Heart right ventricle (tissue), 16 donors: Measurements from ENCODE around the gene AMOTL2. TPM values are rescaled to one million over a fixed set of nuclear protein-coding genes. Genes with fewer than 3 reads are reported as not detected.

Experiments used
- ATAC-seq, 8 donors: fragments of 200-7000 bp; cut with Tn5 transposase; one replicate each; pipeline ENCODE4 v1.9.1; 2020; ENCODE audit warnings: mild to moderate bottlenecking in 8 of 8, moderate library complexity in 8 of 8, moderate number of reproducible peaks in 1 of 8
- DNase-seq, 2 donors: peaks; one replicate each; pipeline ENCODE4 v3.0.0-alpha.2; 2020
- H3K27ac ChIP-seq, 10 donors: fragments of 200-600 bp; sonication (generic) in 2 of 10; one replicate each; pipeline versions ENCODE4 v1.5.0 to v1.8.0; 2020 to 2022; ENCODE audit warnings: mild to moderate bottlenecking in 3 of 10
- H3K27me3 ChIP-seq, 7 donors: fragments of 200-600 bp; one replicate each; pipeline ENCODE4 v1.8.0; 2021 to 2022; ENCODE audit warnings: mild to moderate bottlenecking in 2 of 7
- H3K36me3 ChIP-seq, 9 donors: fragments of 200-600 bp; sonication (generic) in 1 of 9; one replicate each; pipeline versions ENCODE4 v1.5.0 to v1.8.0; 2020 to 2022; ENCODE audit warnings: mild to moderate bottlenecking in 2 of 9
- H3K4me1 ChIP-seq, 9 donors: fragments of 200-600 bp; sonication (generic) in 1 of 9; one replicate each; pipeline versions ENCODE4 v1.5.0 to v1.8.0; 2020 to 2022; ENCODE audit warnings: mild to moderate bottlenecking in 4 of 9
- H3K4me3 ChIP-seq, 10 donors: fragments of 200-600 bp; sonication (generic) in 2 of 10; one replicate each; pipeline versions ENCODE4 v1.5.0 to v1.8.0; 2020 to 2022; ENCODE audit warnings: mild to moderate bottlenecking in 7 of 10, moderate library complexity in 2 of 10
- H3K9me3 ChIP-seq, 11 donors: fragments of 200-600 bp in 10 of 11; sonication (generic) in 2 of 11; one replicate each; pipeline versions ENCODE4 v1.5.0 to v1.8.0; 2013 to 2022; ENCODE audit warnings: mild to moderate bottlenecking in 2 of 11, control low read depth in 1 of 11, moderate library complexity in 1 of 11
- WGBS, 2 donors: extraction: QIAGEN DNeasy Blood & Tissue Kit; methylation state at CpG; one replicate each; pipeline ENCODE4 v1.1.7; 2013; ENCODE audit warnings: inconsistent platforms in 1 of 2; 5-methylcytosine and 5-hydroxymethylcytosine counted together
- intact Hi-C, 10 donors: fragments of 100-400 bp; cut with DNase I; formaldehyde crosslinking; loops; one replicate each; pipeline versions ENCODE4 v1.11.1 to v1.14.2; 2022
- polyA plus RNA-seq, 2 donors: library from polyadenylated mRNA; stranded (reverse); fragments of 200-250 nt; gene quantifications; one replicate each; pipeline ENCODE4 v1.2.3, GENCODE V29; 2013
- total RNA-seq, 10 donors: library from RNA; stranded (reverse); fragmentation: NEBNext Ultra II Directional in 3 of 10; extraction: Animal tissue kit (Norgen Biotek cat#: 25700) in 3 of 10; gene quantifications; one replicate each; pipeline versions ENCODE4 v1.2.1 to v1.2.4, GENCODE V29; 2021 to 2023
- TF ChIP-seq, protein P1 (sequence below), 9 donors: fragments of 200-600 bp; sonication (generic) in 2 of 9; IDR thresholded peaks; one replicate each; pipeline versions ENCODE4 v1.5.0 to v1.8.0; 2021 to 2022; ENCODE audit warnings: antibody characterized with exemption in 9 of 9, mild to moderate bottlenecking in 5 of 9, moderate library complexity in 1 of 9
- donor health status: Arrhythmogenic right ventricular cardiomyopathy.
- donor health status: ischemic (EF 13 %, LVEDD 7.1; RV severe dilation, severe dysfunction).
- donor health status: healthy with polysubstance abuse.
- donor health status: DM: no; HTN: yes; CAD: no.
- donor health status: DM: no; HTN: no; CAD: no.
- donor health status: ischemic (EF 25% LVEDD 6.9; RV normal size, moderate dysfunction).
- donor health status: ischemic (EF 25% LVEDD 5.7; RV mildly dilated, moderate dysfunction).
- donor health status: healthy.
- donor health status: DM: yes; HTN: yes; CAD: no.
- donor health status: Ischemic cardiomyopathy.
- donor health status: ischemic (EF 35%, LVEDD 5.7; RV mildly dilated, moderate dysfunction).
- donor health status: nonischemic (EF 11% LVEDD 7.7; RV severe dilation, severe dysfunction).
- donor health status: DM: yes; HTN: yes; CAD: no.
- donor health status: PGD.
- donor health status: ischemic (EF 29% LVEDD 5.4; RV normal size, mild dysfunction).
- donor health status: nonischemic (EF 23%, LVEDD 6.1; RV moderate dilation, normal function).

The AMOTL2 gene
- total and polyA plus RNA-seq, 12 donors = 18.7 to 96.6 (median 54.1) TPM

DNA sequence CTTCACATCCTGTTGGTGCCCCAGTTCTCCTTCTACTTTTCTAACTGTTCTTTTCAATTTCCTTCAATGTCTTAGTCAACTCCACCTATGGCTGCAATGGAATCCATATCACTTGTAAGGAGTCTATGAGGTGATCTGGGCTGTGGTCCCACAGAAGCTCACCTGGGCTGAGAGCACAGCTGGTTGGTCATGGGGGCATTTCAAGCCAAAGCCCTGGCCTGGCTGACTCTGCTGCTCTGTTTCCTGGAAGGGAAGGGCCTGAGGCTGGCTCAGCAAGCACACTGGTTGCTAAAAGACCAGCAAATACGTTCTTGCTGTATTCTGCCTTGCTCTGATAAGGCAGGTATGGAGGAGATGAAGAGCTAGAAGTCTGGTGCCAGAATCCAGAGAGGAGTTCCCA lies 29.0 kb downstream of the AMOTL2 start:
- intact Hi-C loops = no loop called here
- Histone ChIP-seq H3K4me3 (no peak overlapping the region), H3K27me3 (no peaks in the 10 kb centered on the region), H3K27ac (no peak overlapping the region), H3K36me3 (no peaks in the 10 kb centered on the region), H3K4me1 (peaks cover 0 to 18% (median 6%) of the 10 kb centered on the region in 9 donors), H3K9me3 (peaks cover 0 to 21% (median 12%) of the 10 kb centered on the region in 11 donors)
- 64 to 67% methylated on average over 1 of the region's 1 CpG for WGBS, 2 donors
- TF ChIP-seq, protein P1, sequence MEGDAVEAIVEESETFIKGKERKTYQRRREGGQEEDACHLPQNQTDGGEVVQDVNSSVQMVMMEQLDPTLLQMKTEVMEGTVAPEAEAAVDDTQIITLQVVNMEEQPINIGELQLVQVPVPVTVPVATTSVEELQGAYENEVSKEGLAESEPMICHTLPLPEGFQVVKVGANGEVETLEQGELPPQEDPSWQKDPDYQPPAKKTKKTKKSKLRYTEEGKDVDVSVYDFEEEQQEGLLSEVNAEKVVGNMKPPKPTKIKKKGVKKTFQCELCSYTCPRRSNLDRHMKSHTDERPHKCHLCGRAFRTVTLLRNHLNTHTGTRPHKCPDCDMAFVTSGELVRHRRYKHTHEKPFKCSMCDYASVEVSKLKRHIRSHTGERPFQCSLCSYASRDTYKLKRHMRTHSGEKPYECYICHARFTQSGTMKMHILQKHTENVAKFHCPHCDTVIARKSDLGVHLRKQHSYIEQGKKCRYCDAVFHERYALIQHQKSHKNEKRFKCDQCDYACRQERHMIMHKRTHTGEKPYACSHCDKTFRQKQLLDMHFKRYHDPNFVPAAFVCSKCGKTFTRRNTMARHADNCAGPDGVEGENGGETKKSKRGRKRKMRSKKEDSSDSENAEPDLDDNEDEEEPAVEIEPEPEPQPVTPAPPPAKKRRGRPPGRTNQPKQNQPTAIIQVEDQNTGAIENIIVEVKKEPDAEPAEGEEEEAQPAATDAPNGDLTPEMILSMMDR (IDR thresholded peaks at IDR 0.05) = no peak
- DNase-seq = no peak
- no peak for ATAC-seq

DNA sequence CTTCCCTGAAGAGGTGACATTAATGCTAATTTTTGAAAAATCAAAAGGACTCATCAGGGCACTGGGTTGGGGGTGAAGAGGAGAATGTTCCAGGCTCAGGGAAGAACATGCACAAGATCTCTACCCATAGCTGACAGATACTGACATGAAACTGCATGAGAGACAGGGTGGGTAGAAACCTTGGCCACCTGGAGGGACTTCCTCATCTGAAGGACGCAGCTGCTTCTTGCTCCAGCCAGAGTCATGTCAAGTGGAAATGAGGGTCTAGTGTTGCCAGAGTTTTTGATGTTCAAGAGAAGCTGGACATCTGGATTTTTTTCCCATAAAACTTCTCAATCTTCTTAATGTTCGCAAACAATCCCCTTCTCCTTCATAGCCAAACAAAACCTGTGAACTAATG lies 29.7 kb downstream of the AMOTL2 start:
- H3K27me3 ChIP-seq = no peaks in the 10 kb centered on the region
- no peak for DNase-seq
- intact Hi-C loops = no loop called here
- H3K27ac ChIP-seq = no peak overlapping the region
- TF ChIP-seq, protein P1 (IDR thresholded peaks at IDR 0.05) = no peak
- H3K36me3 ChIP-seq = no peaks in the 10 kb centered on the region
- peaks cover 0 to 18% (median 6%) of the 10 kb centered on the region in 9 donors for H3K4me1 ChIP-seq
- H3K9me3 ChIP-seq = peaks cover 0 to 21% (median 12%) of the 10 kb centered on the region in 11 donors
- H3K4me3 ChIP-seq = no peak overlapping the region
- no peak for ATAC-seq
- WGBS, 2 donors = 78 to 95% methylated on average over 2 of the region's 2 CpGs

DNA sequence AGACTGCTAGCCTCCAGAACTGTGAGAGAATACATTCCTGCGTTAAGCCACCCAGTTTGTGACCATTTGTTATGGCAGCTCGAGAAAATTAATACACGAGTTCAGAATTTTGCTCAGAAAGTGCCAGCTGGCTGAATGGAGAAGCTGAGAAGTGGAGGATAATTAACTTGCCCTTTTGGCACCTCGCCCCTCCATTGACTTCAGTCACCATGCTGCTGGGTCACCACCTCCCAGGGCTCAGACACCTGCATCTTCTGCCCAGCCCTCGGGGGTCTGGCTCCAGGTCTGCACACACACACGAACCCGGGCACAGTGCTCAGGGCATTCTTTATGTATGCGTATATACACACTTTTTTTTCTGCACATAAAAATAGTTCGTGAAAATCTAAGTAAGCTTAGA lies 32.0 kb downstream of the AMOTL2 start:
- WGBS, 2 donors = 94 to 98% methylated on average over 9 of the region's 9 CpGs
- Histone ChIP-seq H3K36me3 (no peaks in the 10 kb centered on the region), H3K27me3 (no peaks in the 10 kb centered on the region), H3K4me1 (peaks cover 0 to 5% (median 1%) of the 10 kb centered on the region in 9 donors), H3K27ac (no peak overlapping the region), H3K9me3 (peaks cover 0 to 17% (median 12%) of the 10 kb centered on the region in 11 donors), H3K4me3 (no peak overlapping the region)
- DNase-seq (no peak), ATAC-seq (no peak)
- intact Hi-C loops = no loop called here
- TF ChIP-seq, protein P1 (IDR thresholded peaks at IDR 0.05) = no peak

DNA sequence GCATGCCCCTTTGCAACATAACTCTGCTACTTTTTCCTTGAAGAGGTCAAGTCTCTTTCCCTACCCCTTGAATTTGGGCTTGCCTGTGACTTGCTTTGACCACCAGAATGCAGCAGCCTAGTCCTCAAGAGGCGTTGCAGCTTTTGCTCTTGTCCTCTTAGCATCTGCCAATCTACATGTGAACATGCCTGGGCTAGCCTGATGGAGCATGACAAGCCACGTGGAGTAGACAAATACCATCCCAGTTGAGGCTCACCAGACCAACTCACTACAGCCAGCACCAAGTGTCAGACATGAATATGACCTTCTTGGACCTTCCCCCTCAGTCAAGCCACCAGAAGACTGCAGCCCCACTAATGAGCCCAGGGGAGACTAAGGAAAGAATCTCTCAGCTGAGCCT lies 32.9 kb downstream of the AMOTL2 start:
- Histone ChIP-seq H3K4me1 (peaks cover 0 to 10% (median 5%) of the 10 kb centered on the region in 9 donors), H3K36me3 (no peaks in the 10 kb centered on the region), H3K27me3 (no peaks in the 10 kb centered on the region), H3K9me3 (peaks cover 0 to 8% (median 4%) of the 10 kb centered on the region in 11 donors), H3K27ac (no peak overlapping the region), H3K4me3 (no peak overlapping the region)
- ATAC-seq = no peak
- 93 to 95% methylated on average over 2 of the region's 2 CpGs for WGBS, 2 donors
- intact Hi-C loops = no loop called here
- DNase-seq = no peak
- TF ChIP-seq, protein P1 (IDR thresholded peaks at IDR 0.05) = no peak
